Right ventricle myocardium superior (tissue), 1 donor: ENCODE results near the gene SOCS3. TPM values are rescaled to one million over a fixed set of nuclear protein-coding genes. Genes with fewer than 3 reads are reported as not detected.
A peak's percentile ranks its signal among the peaks of the same experiment; 100 is the strongest.
"Not testable (repeated sequence)": the region's sequence is repeated elsewhere in the genome, so short reads cannot be mapped to it uniquely, and the experiment has no call there.

Experiments used
- ATAC-seq: fragments of 200-7000 bp; cut with Tn5 transposase; one replicate; pipeline ENCODE4 v1.9.1; 2020; ENCODE audit warnings: mild to moderate bottlenecking; ENCODE audit not compliant: poor library complexity
- DNase-seq: peaks from one replicate; pipeline ENCODE4 v3.0.0-alpha.2; 2020
- intact Hi-C: fragments of 100-400 bp; cut with DNase I; formaldehyde crosslinking; loops from one replicate; pipeline ENCODE4 v1.11.2; 2022
- total RNA-seq: library from RNA; stranded (reverse); fragmentation: NEBNext Ultra II Directional; extraction: Animal tissue kit (Norgen Biotek cat#: 25700); gene quantifications from one replicate; pipeline ENCODE4 v1.2.1, GENCODE V29; 2021
- donor health status: DM: no; HTN: yes; CAD: no; lungs with severe emphysema.

Gene SOCS3
- total RNA-seq, 1 donor from 2014 or later = 10.5 TPM

GRCh38 chr17:78322327-78322857 lies 37.5 kb downstream of the SOCS3 start:
- no peak for DNase-seq
- no peak for ATAC-seq
- intact Hi-C loops = no loop called here

- intact Hi-C loops = no loop called here
- ATAC-seq (no peak), DNase-seq (no peak)
These were observed 41.0 kb downstream of the SOCS3 start for GRCh38 chr17:78318843-78319242.

- ATAC-seq = no peak
- intact Hi-C loops = no loop called here
- no peak for DNase-seq
These were observed 41.5 kb downstream of the SOCS3 start for GRCh38 chr17:78318407-78318806.

GRCh38 chr17:78317794-78318400 lies 42.0 kb downstream of the SOCS3 start:
- ATAC-seq = no peak
- intact Hi-C loops = no loop called here

GRCh38 chr17:78316867-78317789 lies 42.7 kb downstream of the SOCS3 start:
- intact Hi-C loops = no loop called here
- peak; percentile 43 for DNase-seq
- ATAC-seq = no peak

More at GRCh38 chr17:78317794-78318400, 42.0 kb downstream of the SOCS3 start:
- no peak for DNase-seq

- ATAC-seq = no peak
- no peak for DNase-seq
These were observed 43.6 kb downstream of the SOCS3 start for GRCh38 chr17:78316115-78316866.

GRCh38 chr17:78315355-78316114 lies 44.3 kb downstream of the SOCS3 start:
- intact Hi-C loops = no loop called here

More at GRCh38 chr17:78316115-78316866, 43.6 kb downstream of the SOCS3 start:
- intact Hi-C loops = no loop called here

GRCh38 chr17:78314683-78315354 lies 45.1 kb downstream of the SOCS3 start:
- intact Hi-C loops = no loop called here
- ATAC-seq = no peak

More at GRCh38 chr17:78315355-78316114, 44.3 kb downstream of the SOCS3 start:
- DNase-seq = peak; percentile 90
- ATAC-seq = peak; percentile 59

GRCh38 chr17:78313735-78314648 lies 45.9 kb downstream of the SOCS3 start:
- intact Hi-C loops = no loop called here
- peak; percentile 86 for DNase-seq
- peak; percentile 84 for ATAC-seq

More at GRCh38 chr17:78314683-78315354, 45.1 kb downstream of the SOCS3 start:
- no peak for DNase-seq

- ATAC-seq, intact Hi-C loops, DNase-seq: not testable (repeated sequence)
These were observed 50.1 kb downstream of the SOCS3 start for GRCh38 chr17:78309659-78310255.

GRCh38 chr17:78307887-78308638 lies 51.8 kb downstream of the SOCS3 start:
- no peak for DNase-seq
- no peak for ATAC-seq
- intact Hi-C loops = no loop called here

- ATAC-seq (no peak), DNase-seq (no peak)
- intact Hi-C loops = no loop called here
These were observed 53.0 kb downstream of the SOCS3 start for GRCh38 chr17:78306913-78307312.
